H9 (cell line): ENCODE data around the gene RBM34. TPM values are rescaled to one million over a fixed set of nuclear protein-coding genes. Genes with fewer than 3 reads are reported as not detected.

Experiments
- DNase-seq: peaks from one replicate; pipeline ENCODE4 v3.0.0-alpha.2; 2017
- H2AFZ ChIP-seq: one replicate; pipeline ENCODE4 v1.6.1; 2013; ENCODE audit warnings: mild to moderate bottlenecking, low read length, control low read depth, moderate library complexity
- H2AK5ac ChIP-seq: 2 replicates; pipeline ENCODE4 v1.6.1; 2013; ENCODE audit warnings: low read length, control low read depth, mixed read lengths; ENCODE audit not compliant: insufficient read length
- H2BK120ac ChIP-seq: one replicate; pipeline ENCODE4 v1.6.1; 2013; ENCODE audit warnings: low read depth, mild to moderate bottlenecking, low read length, control low read depth, inconsistent platforms; ENCODE audit not compliant: poor library complexity, severe bottlenecking
- H2BK12ac ChIP-seq: 2 replicates; pipeline ENCODE4 v1.6.1; 2013; ENCODE audit warnings: low read length, control low read depth, mixed read lengths, low read depth; ENCODE audit not compliant: insufficient read length
- H2BK15ac ChIP-seq: 2 replicates; pipeline ENCODE4 v1.6.1; 2013; ENCODE audit warnings: low read depth, low read length, control low read depth
- H2BK20ac ChIP-seq: one replicate; pipeline ENCODE4 v1.6.1; 2013; ENCODE audit warnings: low read depth, mild to moderate bottlenecking, low read length, control low read depth, inconsistent platforms; ENCODE audit not compliant: poor library complexity, severe bottlenecking
- H2BK5ac ChIP-seq: 2 replicates; pipeline ENCODE4 v1.6.1; 2013; ENCODE audit warnings: low read length, control low read depth, mixed read lengths; ENCODE audit not compliant: insufficient read length
- H3K14ac ChIP-seq: 2 replicates; pipeline ENCODE4 v1.6.1; 2013; ENCODE audit warnings: low read length, control low read depth; ENCODE audit not compliant: insufficient read depth
- H3K18ac ChIP-seq: 2 replicates; pipeline ENCODE4 v1.6.1; 2013; ENCODE audit warnings: low read depth, mild to moderate bottlenecking, mixed read lengths, low read length, control low read depth; ENCODE audit not compliant: insufficient read length
- H3K23ac ChIP-seq: 2 replicates; pipeline ENCODE4 v1.6.1; 2013; ENCODE audit warnings: low read length, control low read depth, mixed read lengths, low read depth; ENCODE audit not compliant: insufficient read length
- H3K23me2 ChIP-seq: 2 replicates; pipeline ENCODE4 v1.6.1; 2013; ENCODE audit warnings: low read depth, mild to moderate bottlenecking, mixed read lengths, low read length, control low read depth; ENCODE audit not compliant: insufficient read length, poor library complexity, severe bottlenecking
- H3K27ac ChIP-seq: 2 replicates; pipeline ENCODE4 v1.5.1; 2013; ENCODE audit warnings: low read length, control low read depth, mixed read lengths, low read depth; ENCODE audit not compliant: insufficient read length
- H3K27me3 ChIP-seq: 2 replicates; pipeline ENCODE4 v1.6.1; 2013; ENCODE audit warnings: low read length, control low read depth, inconsistent platforms; ENCODE audit not compliant: insufficient read depth
- H3K4ac ChIP-seq: 2 replicates; pipeline ENCODE4 v1.6.1; 2013; ENCODE audit warnings: low read depth, mild to moderate bottlenecking, control low read depth, inconsistent platforms, low read length, moderate library complexity
- H3K4me1 ChIP-seq: 2 replicates; pipeline ENCODE4 v1.6.1; 2013; ENCODE audit warnings: low read length, control low read depth, inconsistent platforms; ENCODE audit not compliant: insufficient read depth
- H3K4me2 ChIP-seq: 2 replicates; pipeline ENCODE4 v1.6.1; 2013; ENCODE audit warnings: low read length, control low read depth, mixed read lengths; ENCODE audit not compliant: insufficient read length, insufficient read depth
- H3K56ac ChIP-seq: 2 replicates; pipeline ENCODE4 v1.6.1; 2013; ENCODE audit warnings: low read depth, mild to moderate bottlenecking, mixed read lengths, low read length, control low read depth; ENCODE audit not compliant: insufficient read length
- H3K79me1 ChIP-seq: 2 replicates; pipeline ENCODE4 v1.6.1; 2013; ENCODE audit warnings: low read depth, mild to moderate bottlenecking, moderate library complexity, low read length, control low read depth, inconsistent platforms; ENCODE audit not compliant: insufficient read depth, poor library complexity, severe bottlenecking
- H3K79me2 ChIP-seq: 2 replicates; pipeline ENCODE4 v1.6.1; 2013; ENCODE audit warnings: low read length, control low read depth, inconsistent platforms; ENCODE audit not compliant: insufficient read depth
- H3K9ac ChIP-seq: 2 replicates; pipeline ENCODE4 v1.6.1; 2013; ENCODE audit warnings: low read length, control low read depth, mixed read lengths; ENCODE audit not compliant: insufficient read length; ENCODE audit errors: extremely low read depth
- H3K9me3 ChIP-seq: one replicate; pipeline ENCODE4 v1.6.1; 2013; ENCODE audit warnings: low read depth, low read length, inconsistent platforms; ENCODE audit not compliant: control insufficient read depth
- H3T11ph ChIP-seq: one replicate; pipeline ENCODE4 v1.6.1; 2013; ENCODE audit warnings: mild to moderate bottlenecking, low read length, control low read depth, inconsistent platforms
- H4K20me1 ChIP-seq: one replicate; pipeline ENCODE4 v1.6.1; 2013; ENCODE audit not compliant: control insufficient read depth, insufficient read length, insufficient read depth
- H4K5ac ChIP-seq: 2 replicates; pipeline ENCODE4 v1.6.1; 2013; ENCODE audit warnings: low read depth, mild to moderate bottlenecking, mixed read lengths, low read length, control low read depth; ENCODE audit not compliant: insufficient read length
- H4K8ac ChIP-seq: replicated peaks from 2 replicates; pipeline ENCODE4 v1.6.1; 2013; ENCODE audit warnings: low read length, control low read depth, mixed read lengths, low read depth; ENCODE audit not compliant: insufficient read length
- H4K91ac ChIP-seq: 2 replicates; pipeline ENCODE4 v1.6.1; 2013; ENCODE audit warnings: low read depth, mild to moderate bottlenecking, moderate library complexity, mixed read lengths, low read length, control low read depth; ENCODE audit not compliant: insufficient read length
- H3K27ac Mint-ChIP-seq, 3 experiments: 2 replicates in 2 of 3; 3 replicates in 1 of 3; pipeline ENCODE4 v1.8.0; 2020 to 2021; ENCODE audit warnings: mixed read lengths in 3 of 3, mild to moderate bottlenecking in 1 of 3, moderate library complexity in 1 of 3
- H3K27me3 Mint-ChIP-seq: 2 replicates; pipeline ENCODE4 v1.8.0; 2021; ENCODE audit warnings: low read depth, mild to moderate bottlenecking, moderate library complexity, mixed read lengths
- H3K36me3 Mint-ChIP-seq, 3 experiments: 2 replicates in 2 of 3; 3 replicates in 1 of 3; pipeline ENCODE4 v1.8.0; 2020 to 2021; ENCODE audit warnings: low read depth in 3 of 3, mixed read lengths in 3 of 3; ENCODE audit not compliant: insufficient read depth in 1 of 3
- H3K4me1 Mint-ChIP-seq, 2 experiments: 2 replicates each; pipeline ENCODE4 v1.8.0; 2020; ENCODE audit warnings: mixed read lengths in 2 of 2
- H3K4me3 Mint-ChIP-seq, 2 experiments: 2 replicates in 1 of 2; 3 replicates in 1 of 2; pipeline ENCODE4 v1.8.0; 2020 to 2021; ENCODE audit warnings: mild to moderate bottlenecking in 2 of 2, mixed read lengths in 2 of 2, moderate library complexity in 1 of 2
- H3K9me3 Mint-ChIP-seq, 2 experiments: 2 replicates in 1 of 2; 3 replicates in 1 of 2; pipeline ENCODE4 v1.8.0; 2020; ENCODE audit warnings: mild to moderate bottlenecking in 2 of 2, mixed read lengths in 2 of 2, moderate library complexity in 1 of 2
- total RNA-seq: library from RNA; stranded (reverse); gene quantifications from 2 replicates; pipeline ENCODE4 v1.2.1, GENCODE V29; 2021
- TF ChIP-seq, protein P1 (sequence below): fragments of 200-600 bp; sonication (generic); conservative IDR thresholded peaks from 3 replicates; pipeline ENCODE4 v1.8.0; 2021; ENCODE audit warnings: antibody characterized with exemption, mild to moderate bottlenecking

RBM34 gene
- total RNA-seq, 1 experiment from 2014 or later: 121 TPM

GRCh38 chr1:235190431-235190830 lies 29.4 kb upstream of the RBM34 start:
- peaks cover 16 to 58% (median 46%) of the 10 kb centered on the region in 3 experiments for H3K36me3 Mint-ChIP-seq
- H3K4me1 Mint-ChIP-seq: no peaks in the 10 kb centered on the region

More at GRCh38 chr1:235190431-235190830, 29.4 kb upstream of the RBM34 start:
- Histone ChIP-seq H2BK15ac (no peak overlapping the region), H4K20me1 (no peaks in the 10 kb centered on the region), H3K79me2 (no peaks in the 10 kb centered on the region), H2BK5ac (no peak overlapping the region), H4K5ac (no peak overlapping the region), H2AFZ (no peak overlapping the region), H3K79me1 (no peaks in the 10 kb centered on the region), H2BK12ac (no peak overlapping the region), H3K56ac (no peak overlapping the region), H3K4ac (no peak overlapping the region), H3K27ac (peak overlapping the region; percentile 32), H3K9ac (no peak overlapping the region), H3K23ac (no peak overlapping the region), H4K8ac (no peak overlapping the region), H2BK20ac (no peak overlapping the region), H3K27me3 (no peaks in the 10 kb centered on the region), H4K91ac (no peak overlapping the region), H3K9me3 (no peaks in the 10 kb centered on the region), H2AK5ac (no peak overlapping the region), H3K18ac (no peak overlapping the region), H2BK120ac (no peak overlapping the region), H3K23me2 (no peaks in the 10 kb centered on the region), H3K14ac (no peak overlapping the region), H3T11ph (no peak overlapping the region), H3K4me1 (no peaks in the 10 kb centered on the region), H3K4me2 (no peak overlapping the region)
- Mint-ChIP-seq H3K27me3 (no peaks in the 10 kb centered on the region), H3K4me3 (no peak overlapping the region), H3K27ac (peak overlapping the region in 1 of 3 experiments; percentile 58; a peak in 1 of 7 replicates), H3K9me3 (no peaks in the 10 kb centered on the region)
- no peak for DNase-seq
- TF ChIP-seq, protein P1, sequence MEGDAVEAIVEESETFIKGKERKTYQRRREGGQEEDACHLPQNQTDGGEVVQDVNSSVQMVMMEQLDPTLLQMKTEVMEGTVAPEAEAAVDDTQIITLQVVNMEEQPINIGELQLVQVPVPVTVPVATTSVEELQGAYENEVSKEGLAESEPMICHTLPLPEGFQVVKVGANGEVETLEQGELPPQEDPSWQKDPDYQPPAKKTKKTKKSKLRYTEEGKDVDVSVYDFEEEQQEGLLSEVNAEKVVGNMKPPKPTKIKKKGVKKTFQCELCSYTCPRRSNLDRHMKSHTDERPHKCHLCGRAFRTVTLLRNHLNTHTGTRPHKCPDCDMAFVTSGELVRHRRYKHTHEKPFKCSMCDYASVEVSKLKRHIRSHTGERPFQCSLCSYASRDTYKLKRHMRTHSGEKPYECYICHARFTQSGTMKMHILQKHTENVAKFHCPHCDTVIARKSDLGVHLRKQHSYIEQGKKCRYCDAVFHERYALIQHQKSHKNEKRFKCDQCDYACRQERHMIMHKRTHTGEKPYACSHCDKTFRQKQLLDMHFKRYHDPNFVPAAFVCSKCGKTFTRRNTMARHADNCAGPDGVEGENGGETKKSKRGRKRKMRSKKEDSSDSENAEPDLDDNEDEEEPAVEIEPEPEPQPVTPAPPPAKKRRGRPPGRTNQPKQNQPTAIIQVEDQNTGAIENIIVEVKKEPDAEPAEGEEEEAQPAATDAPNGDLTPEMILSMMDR: no peak
